Measurements from ENCODE around the gene SHISA9.
"Not testable (repeated sequence)": the region's sequence is repeated elsewhere in the genome, so short reads cannot be mapped to it uniquely, and the experiment has no call there.

The SHISA9 gene

DNA sequence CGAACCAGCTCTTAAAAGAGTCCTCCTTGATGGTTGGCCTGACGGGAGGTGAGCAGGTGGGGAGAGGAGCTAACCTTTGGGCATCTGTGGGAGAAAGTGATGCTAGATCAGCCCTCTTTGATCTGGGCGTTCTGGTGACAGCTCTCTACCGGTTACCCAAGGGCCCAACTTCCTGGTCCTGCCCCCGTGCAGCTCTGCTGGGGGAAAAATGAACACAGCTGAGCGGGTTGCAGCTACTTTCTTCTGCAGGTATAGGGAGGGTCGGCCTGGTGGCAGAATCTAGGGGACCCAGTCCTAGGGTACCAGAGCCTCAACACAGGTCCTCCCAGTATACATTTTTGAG is 2.9 kb downstream of the SHISA9 start:
- no peak for DNase-seq (ENCODE audit: low read depth)
- TF ChIP-seq, protein P1, sequence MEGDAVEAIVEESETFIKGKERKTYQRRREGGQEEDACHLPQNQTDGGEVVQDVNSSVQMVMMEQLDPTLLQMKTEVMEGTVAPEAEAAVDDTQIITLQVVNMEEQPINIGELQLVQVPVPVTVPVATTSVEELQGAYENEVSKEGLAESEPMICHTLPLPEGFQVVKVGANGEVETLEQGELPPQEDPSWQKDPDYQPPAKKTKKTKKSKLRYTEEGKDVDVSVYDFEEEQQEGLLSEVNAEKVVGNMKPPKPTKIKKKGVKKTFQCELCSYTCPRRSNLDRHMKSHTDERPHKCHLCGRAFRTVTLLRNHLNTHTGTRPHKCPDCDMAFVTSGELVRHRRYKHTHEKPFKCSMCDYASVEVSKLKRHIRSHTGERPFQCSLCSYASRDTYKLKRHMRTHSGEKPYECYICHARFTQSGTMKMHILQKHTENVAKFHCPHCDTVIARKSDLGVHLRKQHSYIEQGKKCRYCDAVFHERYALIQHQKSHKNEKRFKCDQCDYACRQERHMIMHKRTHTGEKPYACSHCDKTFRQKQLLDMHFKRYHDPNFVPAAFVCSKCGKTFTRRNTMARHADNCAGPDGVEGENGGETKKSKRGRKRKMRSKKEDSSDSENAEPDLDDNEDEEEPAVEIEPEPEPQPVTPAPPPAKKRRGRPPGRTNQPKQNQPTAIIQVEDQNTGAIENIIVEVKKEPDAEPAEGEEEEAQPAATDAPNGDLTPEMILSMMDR (IDR thresholded peaks at IDR 0.05; ENCODE audit: control insufficient read depth, extremely low read depth, insufficient read depth), result no peak
- no peak overlapping the region for H3K4me3 ChIP-seq (ENCODE audit: low read depth, low read length)

DNA sequence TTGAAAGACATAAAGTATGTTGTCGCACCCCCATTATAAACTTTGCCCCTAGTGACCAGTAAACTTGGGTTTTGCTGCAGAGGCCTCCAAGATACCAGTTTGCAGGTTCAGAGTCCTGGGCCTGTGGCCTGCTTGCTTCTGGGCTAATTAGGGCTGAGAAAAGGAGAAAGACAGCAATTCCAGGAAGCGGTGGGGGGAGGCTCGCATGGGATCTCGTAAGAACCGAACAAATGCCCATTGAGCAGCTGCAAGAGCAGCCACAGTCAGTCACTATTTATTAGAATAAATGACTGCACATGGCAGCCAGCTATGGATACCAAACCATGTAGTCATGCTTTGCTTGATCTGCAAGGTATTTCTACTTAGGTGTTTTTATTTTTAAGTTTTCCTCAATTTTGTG is 4.9 kb downstream of the SHISA9 start:
- DNase-seq (ENCODE audit: low read depth), result no peak
- no peak overlapping the region for H3K4me3 ChIP-seq (ENCODE audit: low read depth, low read length)
- TF ChIP-seq, protein P1 (IDR thresholded peaks at IDR 0.05; ENCODE audit: control insufficient read depth, extremely low read depth, insufficient read depth), result no peak

DNA sequence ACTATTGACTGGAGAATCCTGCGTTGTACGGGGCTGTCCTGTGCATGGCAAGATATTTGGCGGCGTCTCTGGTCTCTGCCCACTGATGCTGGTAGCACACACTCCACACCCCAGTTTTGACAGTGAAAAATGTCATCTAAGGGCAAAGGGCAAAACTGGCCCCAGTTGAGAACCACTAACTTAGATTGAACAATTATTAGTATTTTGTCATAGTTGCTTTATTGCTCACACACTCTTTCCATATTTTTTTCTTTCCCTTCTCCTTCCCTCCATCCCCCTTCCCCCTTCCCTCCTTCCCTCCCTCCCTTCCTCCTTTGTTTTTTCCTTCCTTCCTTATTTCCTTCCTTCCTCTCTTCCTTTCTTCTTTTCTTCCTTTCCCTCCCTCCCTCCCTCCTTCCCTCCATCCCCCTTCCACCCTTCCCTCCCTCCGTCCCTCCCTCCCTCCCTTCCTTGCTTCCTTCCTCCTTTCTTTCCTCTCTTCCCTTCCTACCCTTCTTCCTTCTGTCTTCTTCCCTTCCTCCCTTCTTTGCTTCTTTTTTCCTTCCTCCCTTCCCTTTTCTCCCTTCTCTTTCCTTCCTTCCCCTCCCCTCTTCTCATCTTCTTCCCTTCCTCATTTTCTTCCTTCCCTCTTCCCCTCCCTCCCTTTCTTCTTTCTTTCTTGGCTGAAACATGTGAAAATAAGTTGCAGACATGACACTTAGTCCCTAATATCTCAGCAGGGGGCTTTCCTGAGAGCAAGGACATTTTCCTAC is 5.5 kb downstream of the SHISA9 start:
- H3K4me3 ChIP-seq (ENCODE audit: low read depth, low read length), result no peak overlapping the region
- DNase-seq (ENCODE audit: low read depth), result no peak
- TF ChIP-seq, protein P1 (IDR thresholded peaks at IDR 0.05; ENCODE audit: control insufficient read depth, extremely low read depth, insufficient read depth), result no peak

DNA sequence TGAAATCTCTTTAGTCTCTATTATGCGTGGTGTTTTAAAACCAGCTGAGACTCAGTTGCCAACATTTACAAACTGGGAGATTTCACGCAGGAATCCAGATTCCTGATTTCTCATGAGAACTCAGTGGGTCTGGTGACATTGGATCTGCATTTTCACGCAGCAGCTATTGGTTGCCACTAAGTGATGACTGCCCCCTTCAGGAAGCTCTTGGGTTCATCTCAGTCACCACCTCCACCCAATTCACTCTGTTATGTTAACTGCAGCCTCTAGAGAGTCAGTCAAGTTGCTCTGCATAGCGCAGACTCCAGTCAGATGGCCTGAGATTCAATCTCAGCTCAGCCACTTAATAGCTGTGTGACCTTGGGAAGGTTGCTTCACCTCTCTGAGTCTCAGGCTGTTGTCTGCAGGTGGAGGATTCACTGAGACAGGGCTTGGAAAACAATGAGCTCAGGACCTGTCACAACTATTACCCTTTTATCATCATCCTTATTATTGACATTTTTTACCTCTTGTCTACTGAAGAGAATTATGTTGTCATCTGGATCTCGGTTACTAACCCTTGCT is 6.4 kb downstream of the SHISA9 start:
- DNase-seq (ENCODE audit: low read depth), result no peak
- H3K4me3 ChIP-seq (ENCODE audit: low read depth, low read length), result no peak overlapping the region
- TF ChIP-seq, protein P1 (IDR thresholded peaks at IDR 0.05; ENCODE audit: control insufficient read depth, extremely low read depth, insufficient read depth), result peak; percentile 53

DNA sequence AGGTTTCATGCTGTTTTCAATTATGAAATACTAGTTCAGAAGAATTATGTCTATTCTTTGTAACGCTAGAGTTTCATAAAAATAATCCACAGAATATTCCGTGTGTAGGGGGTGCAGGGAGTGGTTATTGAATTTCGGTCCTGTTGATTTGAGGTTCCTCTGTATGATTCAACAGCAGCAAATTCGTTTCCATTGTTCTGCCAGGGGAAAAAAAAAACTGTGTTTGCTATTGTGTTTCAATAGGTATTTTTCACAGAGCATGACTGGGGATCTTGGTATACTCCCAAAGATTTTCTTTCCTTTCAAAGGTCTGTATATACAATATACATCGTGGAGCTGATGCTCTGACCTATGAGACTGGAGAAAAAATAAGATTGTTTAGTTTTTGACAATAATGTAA is 15.8 kb downstream of the SHISA9 start:
- TF ChIP-seq, protein P1 (IDR thresholded peaks at IDR 0.05; ENCODE audit: control insufficient read depth, extremely low read depth, insufficient read depth), result no peak
- no peak for DNase-seq (ENCODE audit: low read depth)
- no peak overlapping the region for H3K4me3 ChIP-seq (ENCODE audit: low read depth, low read length)

DNA sequence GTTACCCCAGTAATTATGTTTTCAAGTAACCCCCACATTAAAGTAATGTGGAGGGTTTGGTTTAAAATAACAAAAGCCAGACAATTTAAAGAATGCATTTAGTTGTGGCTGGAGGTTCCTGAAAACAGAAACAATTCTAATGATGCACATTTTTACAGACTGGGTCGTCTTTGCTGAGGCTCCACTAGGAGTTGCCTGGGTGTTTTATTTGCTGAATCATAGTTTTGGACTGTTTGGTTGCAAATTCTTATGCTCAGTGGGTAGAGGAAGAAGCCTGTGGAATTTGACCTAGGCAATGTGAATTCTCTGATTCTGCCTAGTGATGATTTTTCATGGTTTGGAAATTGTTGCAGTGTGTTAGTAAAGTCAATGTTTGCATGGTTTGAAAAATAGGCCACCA is 16.3 kb downstream of the SHISA9 start:
- TF ChIP-seq, protein P1 (IDR thresholded peaks at IDR 0.05; ENCODE audit: control insufficient read depth, extremely low read depth, insufficient read depth), result no peak
- no peak for DNase-seq (ENCODE audit: low read depth)

DNA sequence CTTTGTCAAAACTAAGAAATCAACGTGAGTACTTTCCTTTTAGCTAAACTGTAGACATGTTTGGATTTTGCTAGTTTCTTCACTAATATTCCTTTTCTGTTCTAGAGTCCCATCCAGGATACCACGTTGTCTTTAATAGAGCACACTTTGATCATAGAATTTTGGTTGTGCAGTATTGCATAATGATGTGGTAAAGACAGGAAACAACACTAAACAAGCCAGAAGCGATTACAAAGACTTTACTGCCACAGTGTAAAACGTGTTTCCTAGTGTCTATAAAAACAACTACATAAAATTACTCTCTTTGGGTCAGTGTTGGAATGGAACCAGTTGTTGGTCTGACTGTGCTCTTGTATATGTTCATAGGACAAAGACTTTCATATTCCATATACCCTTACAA is 19.3 kb downstream of the SHISA9 start:
- TF ChIP-seq, protein P1 (IDR thresholded peaks at IDR 0.05; ENCODE audit: control insufficient read depth, extremely low read depth, insufficient read depth), result no peak
- DNase-seq (ENCODE audit: low read depth), result no peak
- H3K4me3 ChIP-seq (ENCODE audit: low read depth, low read length), result no peak overlapping the region

More for the DNA sequence above, 16.3 kb downstream of the SHISA9 start:
- no peak overlapping the region for H3K4me3 ChIP-seq (ENCODE audit: low read depth, low read length)

DNA sequence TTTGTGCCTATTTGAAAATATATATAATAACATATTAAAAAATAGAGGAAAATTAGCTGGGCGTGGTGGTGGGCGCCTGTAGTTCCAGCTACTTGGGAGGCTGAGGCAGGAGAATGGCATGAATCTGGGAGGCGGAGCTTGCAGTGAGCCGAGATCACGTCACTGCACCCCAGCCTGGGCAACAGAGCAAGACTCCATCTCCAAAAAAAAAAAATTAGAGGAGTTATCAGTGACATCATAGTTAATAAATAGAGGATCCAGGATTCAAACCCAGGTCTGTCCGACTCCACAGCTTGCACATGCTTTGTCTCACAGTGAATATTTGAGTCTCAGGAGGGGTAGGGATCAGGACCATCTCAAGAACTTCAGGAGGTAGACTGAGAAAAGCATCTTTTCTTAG is 22.2 kb downstream of the SHISA9 start:
- DNase-seq (ENCODE audit: low read depth); H3K4me3 ChIP-seq (ENCODE audit: low read depth, low read length): not testable (repeated sequence)
